Measurements from ENCODE around the gene RHEB. TPM values are rescaled to one million over a fixed set of nuclear protein-coding genes. Genes with fewer than 3 reads are reported as not detected.

RHEB gene
- total and polyA plus RNA-seq, 2 of the 4 experiments (the other 2 are of a cell fraction): 19.7 to 67.2 TPM

DNA sequence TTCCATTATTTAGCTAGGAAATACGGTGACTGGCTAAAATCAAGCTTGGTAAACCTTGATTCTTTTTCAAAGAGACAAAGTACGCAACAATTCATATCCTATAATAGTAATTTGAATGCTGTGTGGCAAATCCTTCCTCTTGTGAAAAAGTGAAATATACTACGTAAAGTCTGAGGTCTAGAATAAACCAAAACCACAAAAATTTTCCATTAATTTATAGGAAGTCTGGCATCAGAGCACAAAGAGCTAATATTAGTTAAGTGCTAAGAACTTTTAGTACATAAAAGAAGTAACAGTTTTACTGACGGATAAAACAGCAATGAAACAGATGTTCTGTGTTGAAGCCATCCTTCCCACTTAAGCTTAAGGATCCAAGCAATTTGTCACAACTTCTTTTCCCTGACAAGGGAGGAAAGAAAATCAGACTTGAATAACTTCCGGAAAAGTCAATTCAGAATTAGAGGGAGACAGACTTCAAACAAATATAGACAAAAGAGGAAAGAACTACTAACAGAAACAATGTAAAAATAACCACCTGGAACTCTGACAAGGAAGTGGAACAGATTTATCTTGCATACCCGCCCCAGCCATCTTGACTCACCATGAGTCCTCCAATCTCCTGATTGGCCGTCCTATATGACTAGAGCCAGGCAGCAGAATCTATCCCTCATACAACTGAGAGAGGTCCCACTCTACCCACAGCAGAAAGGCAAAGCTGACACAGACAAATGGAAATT is 34.6 kb downstream of the RHEB start (continued):
- TF ChIP-seq, protein P1, sequence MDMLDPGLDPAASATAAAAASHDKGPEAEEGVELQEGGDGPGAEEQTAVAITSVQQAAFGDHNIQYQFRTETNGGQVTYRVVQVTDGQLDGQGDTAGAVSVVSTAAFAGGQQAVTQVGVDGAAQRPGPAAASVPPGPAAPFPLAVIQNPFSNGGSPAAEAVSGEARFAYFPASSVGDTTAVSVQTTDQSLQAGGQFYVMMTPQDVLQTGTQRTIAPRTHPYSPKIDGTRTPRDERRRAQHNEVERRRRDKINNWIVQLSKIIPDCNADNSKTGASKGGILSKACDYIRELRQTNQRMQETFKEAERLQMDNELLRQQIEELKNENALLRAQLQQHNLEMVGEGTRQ (IDR thresholded peaks at IDR 0.05; ENCODE audit: low read depth, low read length): no peak
- TF ChIP-seq POLR2A (IDR thresholded peaks at IDR 0.05; ENCODE audit: low read depth, low read length): no peak
- no peak for TF ChIP-seq CEBPB (IDR thresholded peaks at IDR 0.05; ENCODE audit: low read depth, low read length)

GRCh38 chr7:151483711-151483983 is 36.0 kb downstream of the RHEB start:
- Histone ChIP-seq H3K4ac (ENCODE audit: low read depth, low read length) (no peak overlapping the region), H3K9me1 (ENCODE audit: insufficient read depth, low read length) (peaks cover 12% of the 10 kb centered on the region; the same call in 1 of the 2 replicates), H3K9me3 (ENCODE audit: control insufficient read depth, insufficient read depth, low read length) (no peaks in the 10 kb centered on the region), H2AK9ac (replicated peaks; ENCODE audit: low read depth, low read length, poor library complexity) (no peak overlapping the region), H3K4me1 (ENCODE audit: control insufficient read depth, insufficient read depth, low read length) (peaks cover 18% of the 10 kb centered on the region), H3K4me2 (ENCODE audit: low read depth, low read length) (no peak overlapping the region), H3K23ac (ENCODE audit: low read depth, low read length) (no peak overlapping the region), H2BK15ac (ENCODE audit: low read depth, low read length) (no peak overlapping the region), H3K36me3 (ENCODE audit: control insufficient read depth, insufficient read depth, low read length) (peaks cover 25% of the 10 kb centered on the region), H2AK5ac (ENCODE audit: low read depth, low read length) (peak overlapping the region; percentile 27; the same call in 1 of the 2 replicates), H2AFZ (replicated peaks; ENCODE audit: low read length, poor library complexity) (no peak overlapping the region), H3K14ac (replicated peaks; ENCODE audit: low read depth, low read length) (no peak overlapping the region), H3K9ac (ENCODE audit: low read depth, low read length) (no peak overlapping the region), H4K20me1 (ENCODE audit: insufficient read depth, low read length) (peaks cover 14% of the 10 kb centered on the region; the same call in 1 of the 2 replicates), H4K91ac (ENCODE audit: insufficient read depth, low read depth, low read length) (no peak overlapping the region), H4K5ac (ENCODE audit: low read depth, low read length) (no peak overlapping the region), H3K27me3 (ENCODE audit: control insufficient read depth, insufficient read depth, low read length) (no peaks in the 10 kb centered on the region), H4K8ac (ENCODE audit: low read depth in 2 of 2, low read length in 2 of 2) (no peak overlapping the region), H3K56ac (ENCODE audit: extremely low read depth, insufficient read depth, low read length) (no peak overlapping the region), H2BK5ac (ENCODE audit: low read depth, low read length, poor library complexity, severe bottlenecking) (no peak overlapping the region), H3K79me1 (ENCODE audit: low read depth in 1 of 2, low read length in 2 of 2) (peaks cover 53 to 77% of the 10 kb centered on the region in 2 experiments), H3K27ac (ENCODE audit: insufficient read depth, low read length) (no peak overlapping the region), H3K18ac (ENCODE audit: low read depth, low read length) (no peak overlapping the region), H2BK120ac (ENCODE audit: low read depth, low read length) (no peak overlapping the region), H3K4me3 (ENCODE audit: insufficient read depth, low read depth, low read length) (no peak overlapping the region), H2BK20ac (ENCODE audit: low read depth, low read length) (no peak overlapping the region)
- DNase-seq (no peak), ATAC-seq (ENCODE audit: low read depth) (no peak)
- dilution Hi-C loops (cut with HindIII; ENCODE audit: low sequenced_read_pairs, unreplicated experiment) (no loop called here), in situ Hi-C loops (cut with MboI; ENCODE audit: low sequenced_read_pairs) (no loop called here), intact Hi-C loops (cut with micrococcal nuclease) (loop anchor here (10.0 kb wide), 1 partner anchor 71 kb away; no protein-coding TSS in a partner anchor)
- TF ChIP-seq MAFK (IDR thresholded peaks at IDR 0.05; ENCODE audit: low read depth, low read length) (no peak), RAD21 (IDR thresholded peaks at IDR 0.05; ENCODE audit: low read length) (no peak), RCOR1 (IDR thresholded peaks at IDR 0.05; ENCODE audit: insufficient replicate concordance, low read length) (no peak), POLR2A (IDR thresholded peaks at IDR 0.05; ENCODE audit: low read depth, low read length) (no peak), NFE2L2 (IDR thresholded peaks at IDR 0.05; ENCODE audit: low read depth, low read length) (no peak), MXI1 (IDR thresholded peaks at IDR 0.05; ENCODE audit: borderline replicate concordance, low read depth, low read length) (no peak), SMC3 (IDR thresholded peaks at IDR 0.05; ENCODE audit: low read depth, low read length) (no peak), BHLHE40 (IDR thresholded peaks at IDR 0.05; ENCODE audit: low read depth, low read length) (no peak), RFX5 (IDR thresholded peaks at IDR 0.05; ENCODE audit: low read depth, low read length) (no peak), MAZ (IDR thresholded peaks at IDR 0.05; ENCODE audit: borderline replicate concordance, low read depth, low read length) (no peak), FOS (IDR thresholded peaks at IDR 0.05; ENCODE audit: low read depth, low read length) (no peak)
- TF ChIP-seq, protein P1 (IDR thresholded peaks at IDR 0.05; ENCODE audit: low read depth, low read length): no peak
- TF ChIP-seq, protein P2, sequence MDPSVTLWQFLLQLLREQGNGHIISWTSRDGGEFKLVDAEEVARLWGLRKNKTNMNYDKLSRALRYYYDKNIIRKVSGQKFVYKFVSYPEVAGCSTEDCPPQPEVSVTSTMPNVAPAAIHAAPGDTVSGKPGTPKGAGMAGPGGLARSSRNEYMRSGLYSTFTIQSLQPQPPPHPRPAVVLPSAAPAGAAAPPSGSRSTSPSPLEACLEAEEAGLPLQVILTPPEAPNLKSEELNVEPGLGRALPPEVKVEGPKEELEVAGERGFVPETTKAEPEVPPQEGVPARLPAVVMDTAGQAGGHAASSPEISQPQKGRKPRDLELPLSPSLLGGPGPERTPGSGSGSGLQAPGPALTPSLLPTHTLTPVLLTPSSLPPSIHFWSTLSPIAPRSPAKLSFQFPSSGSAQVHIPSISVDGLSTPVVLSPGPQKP (IDR thresholded peaks at IDR 0.05; ENCODE audit: borderline replicate concordance, low read depth, low read length): no peak
- no CpG with 5 or more reads among the region's 1 CpG for WGBS, 2 experiments (ENCODE audit: extremely low coverage in 2 of 2, insufficient read length in 1 of 2)
- POLR2A ChIA-PET (ENCODE audit: unreplicated experiment): no interaction called here
- no TSS peak for BruUV-seq (replicated peaks)
- CTCF ChIA-PET: interaction anchor here (0.6 kb wide), 1 partner anchor 19 kb away, joined by 3 read pairs; no protein-coding TSS in a partner anchor
